NCI-H460 (cell line): ENCODE data around the gene ZNRD2. TPM values are rescaled to one million over a fixed set of nuclear protein-coding genes. Genes with fewer than 3 reads are reported as not detected.

Experiments used
- DNase-seq: peaks from one replicate; pipeline ENCODE4 v3.0.0-alpha.2; 2016; ENCODE audit warnings: low read depth; ENCODE audit errors: extremely low read depth
- total RNA-seq: library from RNA; depleted of rRNA; stranded (reverse); fragments of >200 nt; shearing (Covaris generic); gene quantifications from 2 replicates; pipeline ENCODE4 v1.2.3, GENCODE V29; 2014

ZNRD2 gene
- total RNA-seq, 1 experiment from 2014 or later: 14.9 TPM

- no peak for DNase-seq
These were observed 13.3 kb downstream of the ZNRD2 start for GRCh38 chr11:65583589-65583988.

DNA sequence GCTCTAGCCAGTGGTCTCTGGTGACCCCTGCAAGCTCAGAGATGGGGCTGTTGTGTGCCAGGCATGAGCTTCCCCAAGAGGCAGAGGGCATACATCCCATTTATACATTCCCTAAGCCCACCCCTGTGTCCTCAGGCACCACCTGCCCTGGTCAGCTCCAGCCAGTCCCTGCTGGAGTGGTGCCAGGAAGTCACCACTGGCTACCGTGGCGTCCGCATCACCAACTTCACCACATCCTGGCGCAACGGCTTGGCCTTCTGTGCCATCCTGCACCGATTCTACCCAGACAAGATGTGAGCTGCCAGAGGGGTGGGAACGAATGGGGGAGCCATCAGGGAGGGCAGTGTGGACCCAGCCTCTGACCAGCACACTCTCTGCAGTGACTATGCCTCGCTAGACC lies 13.8 kb downstream of the ZNRD2 start:
- DNase-seq: no peak

DNA sequence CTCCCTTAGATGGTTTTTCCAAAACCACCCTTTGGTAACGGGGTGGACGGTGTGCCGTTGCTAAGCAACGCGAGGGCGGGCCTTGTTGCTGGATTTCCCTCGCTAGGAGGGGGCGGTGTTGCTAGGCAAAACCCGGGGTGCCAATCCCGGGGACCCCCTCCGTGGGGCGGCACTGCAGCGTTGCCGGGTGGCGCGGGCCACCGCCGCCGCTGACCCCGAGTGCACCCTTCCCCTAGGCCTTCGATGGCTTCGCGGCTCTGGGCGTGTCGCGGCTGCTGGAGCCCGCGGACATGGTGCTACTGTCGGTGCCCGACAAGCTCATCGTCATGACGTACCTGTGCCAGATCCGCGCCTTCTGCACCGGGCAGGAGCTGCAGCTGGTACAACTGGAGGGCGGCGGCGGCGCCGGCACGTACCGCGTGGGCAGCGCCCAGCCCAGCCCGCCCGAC lies 14.5 kb downstream of the ZNRD2 start:
- DNase-seq: no peak

GRCh38 chr11:65585396-65586246 lies 15.3 kb downstream of the ZNRD2 start:
- DNase-seq: no peak

- DNase-seq: no peak
These were observed 16.0 kb downstream of the ZNRD2 start for GRCh38 chr11:65586247-65586630.

GRCh38 chr11:65586676-65587075 lies 16.4 kb downstream of the ZNRD2 start:
- no peak for DNase-seq

DNA sequence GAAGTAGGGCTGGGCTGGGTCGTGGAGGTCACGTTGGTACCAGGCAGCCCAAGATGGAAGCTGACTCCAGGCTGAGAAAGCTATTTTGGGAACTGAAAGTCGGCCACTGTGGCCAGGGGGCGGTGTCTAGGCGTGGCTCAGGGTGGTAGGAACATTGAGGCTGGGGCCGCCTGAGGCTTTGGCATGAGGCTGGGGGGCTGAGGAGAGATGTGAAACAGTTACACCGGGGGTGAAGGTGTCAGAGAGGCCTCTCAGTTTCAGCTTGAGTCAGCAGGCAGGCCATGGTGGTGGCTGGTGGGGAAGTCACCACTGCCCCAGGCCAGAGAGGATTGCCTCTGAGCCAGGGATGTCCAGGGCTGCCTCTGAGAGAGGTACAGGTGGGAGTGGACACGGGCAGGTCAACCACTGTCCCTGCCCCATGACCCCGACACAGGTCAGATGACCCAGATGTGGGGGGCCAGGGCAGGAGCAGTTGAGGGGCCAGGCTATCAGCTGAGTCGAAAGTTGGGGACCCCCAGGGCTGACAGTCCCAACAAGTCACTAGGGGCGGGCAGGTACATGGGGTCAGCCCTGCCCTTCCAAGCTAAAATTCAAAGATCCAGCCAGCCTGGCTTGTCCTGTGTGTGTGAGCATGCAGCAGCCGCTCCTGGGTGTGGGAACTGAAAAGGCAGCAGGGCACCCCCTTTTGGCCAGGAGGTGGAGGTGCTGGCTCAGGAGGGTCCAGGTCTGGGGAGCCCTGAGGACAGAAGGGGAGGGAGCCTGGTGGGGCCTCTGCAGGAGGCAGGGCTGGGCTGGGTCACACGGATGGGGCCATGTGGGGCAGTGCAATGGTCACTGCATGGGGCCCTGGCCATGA lies 18.1 kb downstream of the ZNRD2 start:
- DNase-seq: peak; percentile 47

DNA sequence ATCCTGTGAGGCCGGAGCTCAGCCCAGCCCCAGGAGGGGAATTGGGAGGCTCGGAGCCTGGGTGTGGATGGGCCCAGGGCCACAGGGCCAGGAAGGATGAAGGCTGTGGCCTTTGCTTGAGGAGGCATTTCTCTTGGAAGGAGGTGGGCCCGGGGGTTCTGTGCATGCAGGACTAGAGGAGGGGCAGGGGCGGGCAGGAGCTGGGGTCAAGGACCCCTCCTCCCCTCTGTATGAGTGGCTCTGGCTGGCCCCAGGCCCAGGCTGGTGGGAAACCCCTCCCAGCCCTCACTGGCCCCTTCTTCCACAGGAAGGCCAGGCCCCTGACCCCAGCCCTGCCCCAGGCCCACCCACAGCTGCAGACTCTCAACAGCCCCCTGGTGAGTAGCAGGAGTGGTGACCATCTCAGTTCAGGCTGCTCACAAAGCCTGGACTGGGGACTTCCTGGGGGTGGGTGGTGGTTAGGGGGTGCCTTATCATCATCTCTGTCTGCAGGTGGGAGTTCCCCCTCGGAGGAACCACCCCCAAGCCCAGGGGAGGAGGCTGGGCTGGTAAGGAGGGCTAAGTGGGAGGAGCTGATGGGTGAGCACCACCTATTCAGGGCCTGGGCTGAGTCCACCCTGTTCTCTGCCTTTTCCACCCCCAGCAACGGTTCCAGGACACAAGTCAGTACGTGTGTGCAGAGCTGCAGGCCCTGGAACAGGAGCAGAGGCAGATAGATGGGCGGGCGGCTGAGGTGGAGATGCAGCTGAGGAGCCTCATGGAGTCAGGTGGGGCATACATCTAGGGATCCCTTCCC lies 19.4 kb downstream of the ZNRD2 start:
- DNase-seq: no peak

- no peak for DNase-seq
These were observed 20.0 kb downstream of the ZNRD2 start for GRCh38 chr11:65590240-65590738.

DNA sequence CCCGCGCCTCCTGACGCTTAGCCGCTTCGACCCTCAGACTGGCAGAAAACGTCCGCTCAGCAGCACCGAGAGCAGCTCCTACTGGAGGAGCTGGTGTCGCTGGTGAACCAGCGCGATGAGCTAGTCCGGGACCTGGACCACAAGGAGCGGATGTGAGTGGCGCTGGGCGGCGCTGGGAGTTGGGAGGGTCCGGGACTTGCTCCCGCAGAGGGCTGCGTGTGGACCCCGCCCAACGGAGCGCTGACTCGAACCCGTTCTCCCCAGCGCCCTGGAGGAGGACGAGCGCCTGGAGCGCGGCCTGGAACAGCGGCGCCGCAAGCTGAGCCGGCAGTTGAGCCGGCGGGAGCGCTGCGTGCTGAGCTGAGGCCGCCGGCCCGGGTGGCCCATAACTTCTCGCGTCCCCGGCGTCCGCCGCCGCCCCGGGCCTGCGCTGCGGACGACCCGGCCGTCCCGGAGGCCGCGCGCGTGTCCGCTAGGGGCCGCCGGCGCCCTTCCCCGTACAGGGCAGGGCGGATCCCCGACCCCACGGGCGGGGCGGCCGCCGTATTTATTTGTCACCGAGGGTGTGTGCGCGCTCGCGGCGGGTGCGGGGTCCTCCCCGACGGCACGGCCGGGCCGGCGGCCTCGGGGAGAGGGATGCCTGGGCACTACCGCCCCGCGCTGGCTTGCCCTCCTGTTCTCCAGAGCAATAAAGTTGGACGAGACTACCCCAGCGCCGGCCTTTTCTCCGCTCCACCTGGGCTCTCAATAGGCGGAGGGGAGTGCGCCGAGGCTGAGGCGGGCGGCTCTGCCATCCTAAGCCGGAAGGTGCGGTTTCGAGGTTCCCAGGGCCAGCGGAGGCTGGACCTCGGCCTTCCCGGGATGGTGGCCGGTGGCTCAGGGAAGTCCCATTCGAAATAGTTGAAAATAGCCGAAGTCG lies 21.9 kb downstream of the ZNRD2 start:
- DNase-seq: no peak

DNA sequence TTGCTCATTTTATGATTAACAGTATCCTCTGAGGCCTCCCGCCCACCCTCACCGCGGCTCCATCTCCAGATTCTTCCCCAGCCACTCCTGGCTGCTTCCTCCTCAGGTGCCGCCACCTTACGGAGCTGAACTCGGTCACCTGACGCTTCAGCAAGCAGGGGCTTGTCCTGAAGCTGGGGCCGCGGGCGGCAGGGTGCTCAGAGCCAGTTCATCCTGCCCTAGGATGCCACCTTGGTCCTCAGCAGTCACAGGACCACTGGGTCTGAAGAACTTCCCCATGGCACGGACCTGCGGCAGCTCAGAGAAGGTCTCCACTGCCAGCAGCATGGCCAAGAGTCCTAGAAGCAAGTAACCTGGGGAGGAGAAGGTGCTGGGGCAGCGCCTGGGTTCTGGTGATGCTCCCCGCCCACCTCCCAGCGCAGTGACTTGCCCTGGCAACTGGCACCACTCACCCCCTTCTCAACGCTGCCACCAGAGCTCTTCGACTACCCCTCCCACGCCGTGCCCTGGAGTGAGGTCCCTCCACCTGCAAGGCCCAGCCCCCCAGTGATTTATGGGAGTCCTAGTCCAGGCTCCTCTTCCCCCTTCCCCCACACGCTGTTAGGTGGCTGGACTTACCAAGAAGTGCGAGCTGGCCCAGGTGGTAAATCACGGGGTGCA lies 22.7 kb downstream of the ZNRD2 start:
- no peak for DNase-seq

DNA sequence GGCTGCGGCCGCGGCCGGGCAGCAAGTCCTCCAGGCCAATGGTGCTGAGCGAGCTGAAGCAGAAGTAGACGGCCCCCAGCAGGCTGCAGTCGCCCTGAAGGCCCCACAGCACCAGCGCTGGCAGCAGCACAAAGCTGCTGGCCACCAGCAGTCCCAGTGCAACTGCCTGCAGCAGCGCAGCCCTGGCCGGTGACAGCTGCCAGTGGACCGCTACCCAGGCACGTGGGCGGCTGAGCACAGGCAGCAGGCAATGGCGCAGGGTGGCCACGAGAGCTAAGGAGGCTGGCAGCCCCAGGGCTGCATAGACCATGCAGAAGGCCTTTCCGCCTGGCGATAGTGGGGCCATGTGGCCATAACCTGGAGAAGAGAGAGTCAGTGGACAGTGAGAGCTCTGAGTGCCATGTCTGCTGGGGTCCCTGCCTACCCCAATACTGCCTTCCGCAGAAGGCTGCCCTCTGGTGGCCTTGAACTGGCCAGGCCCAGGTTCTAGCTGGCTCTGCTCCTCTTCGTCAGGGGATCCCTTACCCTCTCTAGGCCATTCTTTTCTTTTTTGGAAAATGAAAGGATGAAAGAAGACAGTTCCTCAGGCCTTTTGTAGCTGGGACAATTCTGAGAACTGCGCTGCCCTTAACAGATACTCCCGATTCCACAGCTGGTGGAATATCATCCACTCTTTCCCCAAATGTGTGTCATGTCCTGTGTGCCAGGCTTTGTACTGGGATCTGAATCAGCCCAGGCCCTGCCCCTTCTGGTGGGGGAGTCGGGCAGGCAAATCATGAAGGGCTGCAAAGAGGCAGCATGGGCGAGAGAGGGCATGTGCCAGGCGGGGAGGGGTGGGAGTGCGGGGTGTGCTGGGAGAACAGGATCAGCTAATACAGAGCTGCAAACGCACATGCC lies 23.5 kb downstream of the ZNRD2 start:
- no peak for DNase-seq

- no peak for DNase-seq
These were observed 24.9 kb downstream of the ZNRD2 start for GRCh38 chr11:65595131-65595530.

- DNase-seq: no peak
These were observed 25.4 kb downstream of the ZNRD2 start, which contains the start of gene KCNK7 for GRCh38 chr11:65595543-65596281. TSS of gene KCNK7 (minus strand) at chr11:65595800. CDS start at chr11:65595772, 28 bp downstream.

GRCh38 chr11:65596520-65596919 lies 26.2 kb downstream of the ZNRD2 start:
- no peak for DNase-seq

GRCh38 chr11:65598258-65598699 lies 28.0 kb downstream of the ZNRD2 start:
- no peak for DNase-seq
